Right lobe of liver (tissue), 6 donors: ENCODE results near the gene NR6A1. TPM values are rescaled to one million over a fixed set of nuclear protein-coding genes. Genes with fewer than 3 reads are reported as not detected.

Experiments
- ATAC-seq, 4 donors: fragments of 200-7000 bp; cut with Tn5 transposase; one replicate each; pipeline ENCODE4 v1.9.1; 2020; ENCODE audit warnings: mild to moderate bottlenecking in 4 of 4, moderate library complexity in 4 of 4
- DNase-seq, 3 donors: peaks; one replicate each; pipeline ENCODE4 v3.0.0-alpha.2; 2020
- H3K27ac ChIP-seq, 3 donors: fragments of 200-600 bp; one replicate each; pipeline ENCODE4 v1.8.0; 2022
- H3K27me3 ChIP-seq, 2 donors: fragments of 200-600 bp; one replicate each; pipeline ENCODE4 v1.8.0; 2022
- H3K36me3 ChIP-seq, 4 donors: fragments of 200-600 bp; sonication (generic) in 1 of 4; one replicate each; pipeline versions ENCODE4 v1.5.1 to v1.8.0; 2017 to 2022; ENCODE audit warnings: control low read depth in 1 of 4
- H3K4me1 ChIP-seq, 4 donors: fragments of 200-600 bp; sonication (generic) in 1 of 4; one replicate each; pipeline versions ENCODE4 v1.5.1 to v1.8.0; 2017 to 2022; ENCODE audit warnings: control low read depth in 1 of 4
- H3K4me3 ChIP-seq, 3 donors: fragments of 200-600 bp; one replicate each; pipeline ENCODE4 v1.8.0; 2022
- H3K9me3 ChIP-seq, 4 donors: fragments of 200-600 bp; sonication (generic) in 1 of 4; one replicate each; pipeline versions ENCODE4 v1.5.1 to v1.8.0; 2017 to 2022; ENCODE audit warnings: control low read depth in 1 of 4
- CTCF ChIP-seq, 4 donors: fragments of 200-600 bp in 3 of 4; fragments of 450-650 bp in 1 of 4; IDR thresholded peaks; one replicate each; pipeline versions ENCODE4 v1.5.1 to v1.8.0; 2016 to 2022; ENCODE audit warnings: antibody characterized with exemption in 4 of 4, mild to moderate bottlenecking in 2 of 4
- POLR2A ChIP-seq: fragments of 450-650 bp; IDR thresholded peaks from one replicate; pipeline ENCODE4 v1.6.1; 2017; ENCODE audit warnings: antibody characterized with exemption, mild to moderate bottlenecking
- WGBS: methylation state at CpG from one replicate; pipeline ENCODE4 v1.1.6; 2018; ENCODE audit warnings: low coverage, low lambda C conversion rate; ENCODE audit not compliant: insufficient coverage; ENCODE audit errors: missing lambda C conversion rate; 5-methylcytosine and 5-hydroxymethylcytosine counted together
- intact Hi-C, 2 donors: fragments of 100-400 bp; cut with DNase I; formaldehyde crosslinking; loops; one replicate each; pipeline versions ENCODE4 v1.11.2 to v1.14.1; 2022
- total RNA-seq, 6 experiments: library from RNA; depleted of rRNA in 2 of 6; stranded (reverse); fragments of >200 nt in 2 of 6; fragmentation: NEBNext Ultra II Directional in 3 of 6; extraction: Animal tissue kit (Norgen Biotek cat#: 25700) in 3 of 6; gene quantifications; one replicate each; pipeline versions ENCODE4 v1.1.0 to v1.2.4, GENCODE V29; 2016 to 2023
- donor health status: DM: no; HTN: yes; CAD: no.
- donor health status: DM: no; HTN: no; CAD: no.
- donor health status: DM: no; HTN: no; CAD: no.
- donor health status: DM: no; HTN: yes; CAD: no.
- donor health status: DM: no; HTN: yes; CAD: no.

Gene NR6A1
- total RNA-seq, 6 experiments from 2014 or later, result 1.3 to 3.6 (median 1.9) TPM

GRCh38 chr9:124520206-124520596 lies 250.9 kb downstream of the NR6A1 start:
- ATAC-seq, result no peak

GRCh38 chr9:124518116-124518515 lies 253.0 kb downstream of the NR6A1 start:
- H3K36me3 ChIP-seq, result no peaks in the 10 kb centered on the region
- no peak for ATAC-seq
- no peak overlapping the region for H3K27ac ChIP-seq
- no peak for TF ChIP-seq CTCF (IDR thresholded peaks at IDR 0.05)
- TF ChIP-seq POLR2A, result no peak
- no peak overlapping the region for H3K4me3 ChIP-seq
- H3K4me1 ChIP-seq, result no peaks in the 10 kb centered on the region
- 100% methylated on average over 1 of the region's 7 CpGs for WGBS
- DNase-seq, result no peak
- H3K27me3 ChIP-seq, result no peaks in the 10 kb centered on the region
- intact Hi-C loops, result no loop called here
- no peaks in the 10 kb centered on the region for H3K9me3 ChIP-seq

More at GRCh38 chr9:124520206-124520596, 250.9 kb downstream of the NR6A1 start:
- Histone ChIP-seq H3K4me3 (no peak overlapping the region), H3K36me3 (peaks cover 0 to 1% (median 0%) of the 10 kb centered on the region in 4 donors), H3K9me3 (no peaks in the 10 kb centered on the region), H3K27me3 (no peaks in the 10 kb centered on the region), H3K4me1 (no peaks in the 10 kb centered on the region), H3K27ac (no peak overlapping the region)
- 72% methylated on average over 5 of the region's 7 CpGs for WGBS
- intact Hi-C loops, result no loop called here
- DNase-seq, result no peak
- no peak for TF ChIP-seq CTCF (IDR thresholded peaks at IDR 0.05)
- no peak for TF ChIP-seq POLR2A

DNA sequence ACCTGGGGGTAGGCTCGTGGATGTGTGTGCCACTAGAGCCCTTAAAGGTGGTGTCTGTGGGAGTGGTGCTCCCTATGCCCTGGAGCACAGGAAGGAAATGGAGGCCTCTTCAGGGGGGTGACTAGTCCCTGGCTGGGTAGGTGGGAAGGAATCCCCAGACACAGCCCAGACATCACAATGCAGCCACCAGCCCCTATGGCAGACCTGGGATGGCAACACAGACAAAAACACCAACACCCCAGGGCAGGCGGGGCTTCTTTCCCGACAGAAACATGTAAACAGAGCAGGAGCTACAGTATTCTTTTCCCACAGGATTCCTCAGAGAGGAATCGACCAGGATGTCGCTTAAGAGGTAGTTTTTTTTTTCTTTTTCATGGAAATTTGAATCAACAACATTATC lies 253.5 kb downstream of the NR6A1 start:
- Histone ChIP-seq H3K27ac (no peak overlapping the region), H3K27me3 (no peaks in the 10 kb centered on the region), H3K4me3 (no peak overlapping the region), H3K4me1 (no peaks in the 10 kb centered on the region), H3K36me3 (no peaks in the 10 kb centered on the region), H3K9me3 (no peaks in the 10 kb centered on the region)
- no peak for DNase-seq
- TF ChIP-seq CTCF (IDR thresholded peaks at IDR 0.05), result no peak
- TF ChIP-seq POLR2A, result no peak
- ATAC-seq, result no peak
- 87% methylated on average over 5 of the region's 5 CpGs for WGBS
- intact Hi-C loops, result no loop called here

GRCh38 chr9:124514874-124515273 lies 256.2 kb downstream of the NR6A1 start:
- Histone ChIP-seq H3K4me1 (peaks cover 0 to 19% (median 9%) of the 10 kb centered on the region in 4 donors), H3K27ac (no peak overlapping the region), H3K27me3 (no peaks in the 10 kb centered on the region), H3K9me3 (no peaks in the 10 kb centered on the region), H3K36me3 (no peaks in the 10 kb centered on the region), H3K4me3 (no peak overlapping the region)
- ATAC-seq, result no peak
- intact Hi-C loops, result no loop called here
- 74% methylated on average over 5 of the region's 5 CpGs for WGBS
- no peak for TF ChIP-seq CTCF (IDR thresholded peaks at IDR 0.05)
- TF ChIP-seq POLR2A, result no peak
- no peak for DNase-seq

GRCh38 chr9:124514125-124514524 lies 257.0 kb downstream of the NR6A1 start:
- H3K36me3 ChIP-seq, result no peaks in the 10 kb centered on the region
- no peaks in the 10 kb centered on the region for H3K9me3 ChIP-seq
- H3K27me3 ChIP-seq, result no peaks in the 10 kb centered on the region
- intact Hi-C loops, result no loop called here
- no peak overlapping the region for H3K4me3 ChIP-seq
- DNase-seq, result no peak
- ATAC-seq, result no peak
- TF ChIP-seq CTCF (IDR thresholded peaks at IDR 0.05) (no peak), POLR2A (no peak)
- H3K27ac ChIP-seq, result no peak overlapping the region
- WGBS, result 50% methylated on average over 1 of the region's 4 CpGs
- peaks cover 0 to 19% (median 9%) of the 10 kb centered on the region in 4 donors for H3K4me1 ChIP-seq
